H9 (cell line): ENCODE results near the gene LRRC58. TPM values are rescaled to one million over a fixed set of nuclear protein-coding genes. Genes with fewer than 3 reads are reported as not detected.

ENCODE experiments used
- DNase-seq: peaks from one replicate; pipeline ENCODE4 v3.0.0-alpha.2; 2017
- H2AFZ ChIP-seq: one replicate; pipeline ENCODE4 v1.6.1; 2013; ENCODE audit warnings: mild to moderate bottlenecking, low read length, control low read depth, moderate library complexity
- H2AK5ac ChIP-seq: 2 replicates; pipeline ENCODE4 v1.6.1; 2013; ENCODE audit warnings: low read length, control low read depth, mixed read lengths; ENCODE audit not compliant: insufficient read length
- H2BK120ac ChIP-seq: one replicate; pipeline ENCODE4 v1.6.1; 2013; ENCODE audit warnings: low read depth, mild to moderate bottlenecking, low read length, control low read depth, inconsistent platforms; ENCODE audit not compliant: poor library complexity, severe bottlenecking
- H2BK12ac ChIP-seq: 2 replicates; pipeline ENCODE4 v1.6.1; 2013; ENCODE audit warnings: low read length, control low read depth, mixed read lengths, low read depth; ENCODE audit not compliant: insufficient read length
- H2BK15ac ChIP-seq: 2 replicates; pipeline ENCODE4 v1.6.1; 2013; ENCODE audit warnings: low read depth, low read length, control low read depth
- H2BK20ac ChIP-seq: one replicate; pipeline ENCODE4 v1.6.1; 2013; ENCODE audit warnings: low read depth, mild to moderate bottlenecking, low read length, control low read depth, inconsistent platforms; ENCODE audit not compliant: poor library complexity, severe bottlenecking
- H2BK5ac ChIP-seq: 2 replicates; pipeline ENCODE4 v1.6.1; 2013; ENCODE audit warnings: low read length, control low read depth, mixed read lengths; ENCODE audit not compliant: insufficient read length
- H3K14ac ChIP-seq: 2 replicates; pipeline ENCODE4 v1.6.1; 2013; ENCODE audit warnings: low read length, control low read depth; ENCODE audit not compliant: insufficient read depth
- H3K18ac ChIP-seq: 2 replicates; pipeline ENCODE4 v1.6.1; 2013; ENCODE audit warnings: low read depth, mild to moderate bottlenecking, mixed read lengths, low read length, control low read depth; ENCODE audit not compliant: insufficient read length
- H3K23ac ChIP-seq: 2 replicates; pipeline ENCODE4 v1.6.1; 2013; ENCODE audit warnings: low read length, control low read depth, mixed read lengths, low read depth; ENCODE audit not compliant: insufficient read length
- H3K23me2 ChIP-seq: 2 replicates; pipeline ENCODE4 v1.6.1; 2013; ENCODE audit warnings: low read depth, mild to moderate bottlenecking, mixed read lengths, low read length, control low read depth; ENCODE audit not compliant: insufficient read length, poor library complexity, severe bottlenecking
- H3K27ac ChIP-seq: 2 replicates; pipeline ENCODE4 v1.5.1; 2013; ENCODE audit warnings: low read length, control low read depth, mixed read lengths, low read depth; ENCODE audit not compliant: insufficient read length
- H3K27me3 ChIP-seq: 2 replicates; pipeline ENCODE4 v1.6.1; 2013; ENCODE audit warnings: low read length, control low read depth, inconsistent platforms; ENCODE audit not compliant: insufficient read depth
- H3K4ac ChIP-seq: 2 replicates; pipeline ENCODE4 v1.6.1; 2013; ENCODE audit warnings: low read depth, mild to moderate bottlenecking, control low read depth, inconsistent platforms, low read length, moderate library complexity
- H3K4me1 ChIP-seq: 2 replicates; pipeline ENCODE4 v1.6.1; 2013; ENCODE audit warnings: low read length, control low read depth, inconsistent platforms; ENCODE audit not compliant: insufficient read depth
- H3K4me2 ChIP-seq: 2 replicates; pipeline ENCODE4 v1.6.1; 2013; ENCODE audit warnings: low read length, control low read depth, mixed read lengths; ENCODE audit not compliant: insufficient read length, insufficient read depth
- H3K56ac ChIP-seq: 2 replicates; pipeline ENCODE4 v1.6.1; 2013; ENCODE audit warnings: low read depth, mild to moderate bottlenecking, mixed read lengths, low read length, control low read depth; ENCODE audit not compliant: insufficient read length
- H3K79me1 ChIP-seq: 2 replicates; pipeline ENCODE4 v1.6.1; 2013; ENCODE audit warnings: low read depth, mild to moderate bottlenecking, moderate library complexity, low read length, control low read depth, inconsistent platforms; ENCODE audit not compliant: insufficient read depth, poor library complexity, severe bottlenecking
- H3K79me2 ChIP-seq: 2 replicates; pipeline ENCODE4 v1.6.1; 2013; ENCODE audit warnings: low read length, control low read depth, inconsistent platforms; ENCODE audit not compliant: insufficient read depth
- H3K9ac ChIP-seq: 2 replicates; pipeline ENCODE4 v1.6.1; 2013; ENCODE audit warnings: low read length, control low read depth, mixed read lengths; ENCODE audit not compliant: insufficient read length; ENCODE audit errors: extremely low read depth
- H3K9me3 ChIP-seq: one replicate; pipeline ENCODE4 v1.6.1; 2013; ENCODE audit warnings: low read depth, low read length, inconsistent platforms; ENCODE audit not compliant: control insufficient read depth
- H3T11ph ChIP-seq: one replicate; pipeline ENCODE4 v1.6.1; 2013; ENCODE audit warnings: mild to moderate bottlenecking, low read length, control low read depth, inconsistent platforms
- H4K20me1 ChIP-seq: one replicate; pipeline ENCODE4 v1.6.1; 2013; ENCODE audit not compliant: control insufficient read depth, insufficient read length, insufficient read depth
- H4K5ac ChIP-seq: 2 replicates; pipeline ENCODE4 v1.6.1; 2013; ENCODE audit warnings: low read depth, mild to moderate bottlenecking, mixed read lengths, low read length, control low read depth; ENCODE audit not compliant: insufficient read length
- H4K8ac ChIP-seq: replicated peaks from 2 replicates; pipeline ENCODE4 v1.6.1; 2013; ENCODE audit warnings: low read length, control low read depth, mixed read lengths, low read depth; ENCODE audit not compliant: insufficient read length
- H4K91ac ChIP-seq: 2 replicates; pipeline ENCODE4 v1.6.1; 2013; ENCODE audit warnings: low read depth, mild to moderate bottlenecking, moderate library complexity, mixed read lengths, low read length, control low read depth; ENCODE audit not compliant: insufficient read length
- H3K27ac Mint-ChIP-seq, 3 experiments: 2 replicates in 2 of 3; 3 replicates in 1 of 3; pipeline ENCODE4 v1.8.0; 2020 to 2021; ENCODE audit warnings: mixed read lengths in 3 of 3, mild to moderate bottlenecking in 1 of 3, moderate library complexity in 1 of 3
- H3K27me3 Mint-ChIP-seq: 2 replicates; pipeline ENCODE4 v1.8.0; 2021; ENCODE audit warnings: low read depth, mild to moderate bottlenecking, moderate library complexity, mixed read lengths
- H3K36me3 Mint-ChIP-seq, 3 experiments: 2 replicates in 2 of 3; 3 replicates in 1 of 3; pipeline ENCODE4 v1.8.0; 2020 to 2021; ENCODE audit warnings: low read depth in 3 of 3, mixed read lengths in 3 of 3; ENCODE audit not compliant: insufficient read depth in 1 of 3
- H3K4me1 Mint-ChIP-seq, 2 experiments: 2 replicates each; pipeline ENCODE4 v1.8.0; 2020; ENCODE audit warnings: mixed read lengths in 2 of 2
- H3K4me3 Mint-ChIP-seq, 2 experiments: 2 replicates in 1 of 2; 3 replicates in 1 of 2; pipeline ENCODE4 v1.8.0; 2020 to 2021; ENCODE audit warnings: mild to moderate bottlenecking in 2 of 2, mixed read lengths in 2 of 2, moderate library complexity in 1 of 2
- H3K9me3 Mint-ChIP-seq, 2 experiments: 2 replicates in 1 of 2; 3 replicates in 1 of 2; pipeline ENCODE4 v1.8.0; 2020; ENCODE audit warnings: mild to moderate bottlenecking in 2 of 2, mixed read lengths in 2 of 2, moderate library complexity in 1 of 2
- WGBS: extraction: QIAGEN DNeasy Blood & Tissue Kit; methylation state at CpG from one replicate; pipeline ENCODE4 v1.1.7; 2013; ENCODE audit warnings: missing lambda C conversion rate, low lambda C conversion rate, mixed read lengths; ENCODE audit not compliant: insufficient read length; ENCODE audit errors: extremely low coverage; 5-methylcytosine and 5-hydroxymethylcytosine counted together
- total RNA-seq: library from RNA; stranded (reverse); gene quantifications from 2 replicates; pipeline ENCODE4 v1.2.1, GENCODE V29; 2021
- TF ChIP-seq, protein P1 (sequence below): fragments of 200-600 bp; sonication (generic); conservative IDR thresholded peaks from 3 replicates; pipeline ENCODE4 v1.8.0; 2021; ENCODE audit warnings: antibody characterized with exemption, mild to moderate bottlenecking

The LRRC58 gene
- total RNA-seq, 1 experiment from 2014 or later, result 18.2 TPM

DNA sequence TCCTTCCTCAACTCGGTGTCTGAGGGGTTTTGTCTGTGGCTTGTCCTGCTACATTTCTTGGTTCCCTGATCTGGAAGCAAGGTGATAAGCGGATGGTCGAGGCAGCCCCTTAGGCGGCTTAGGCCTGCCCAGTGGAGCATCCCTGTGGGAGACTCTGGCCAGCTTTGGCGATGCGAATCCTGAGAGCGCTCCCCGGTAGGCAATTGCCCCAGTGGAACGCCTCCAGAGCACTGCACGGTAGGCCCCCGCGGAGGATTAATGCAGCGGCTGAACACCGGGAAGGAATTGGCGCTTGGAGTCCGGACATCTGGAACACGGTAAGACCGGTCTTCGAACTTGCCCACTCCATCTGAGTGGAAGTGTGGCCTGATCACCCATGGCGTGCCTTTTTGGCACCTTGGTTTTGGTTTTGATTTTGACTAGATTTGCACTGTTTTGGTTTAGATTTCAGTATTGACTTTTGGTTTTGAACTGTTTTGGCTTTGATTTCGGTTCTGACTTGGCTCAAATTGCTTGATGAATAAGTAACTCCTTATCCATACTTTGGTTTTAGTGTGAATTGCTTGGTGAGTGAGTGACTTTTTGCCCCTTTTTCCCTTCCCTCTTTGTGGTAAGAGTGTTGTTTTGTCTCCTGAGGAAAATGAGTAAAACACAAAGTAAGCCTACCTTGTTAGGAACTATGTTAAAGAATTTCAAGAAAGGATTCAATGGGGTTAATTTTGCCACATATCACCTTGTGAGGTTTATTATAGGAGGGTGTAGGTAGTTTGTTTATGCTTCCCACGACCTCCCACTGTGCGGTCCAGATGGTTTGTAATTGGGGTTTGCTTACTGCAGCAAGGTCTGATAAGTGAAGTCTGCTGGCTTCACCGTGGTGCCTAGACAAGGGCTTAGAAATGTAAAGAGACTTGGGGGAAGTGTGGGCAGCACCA is 37.0 kb downstream of the LRRC58 start:
- Mint-ChIP-seq H3K4me3 (no peak overlapping the region), H3K27ac (no peak overlapping the region)
- no peak for DNase-seq

More for the DNA sequence above, 37.0 kb downstream of the LRRC58 start:
- H4K91ac ChIP-seq, result no peak overlapping the region
- H4K5ac ChIP-seq, result no peak overlapping the region
- no peaks in the 10 kb centered on the region for H3K9me3 ChIP-seq
- H2BK15ac ChIP-seq, result no peak overlapping the region
- H3K4me2 ChIP-seq, result no peak overlapping the region
- H2AFZ ChIP-seq, result no peak overlapping the region
- no peak overlapping the region for H3K56ac ChIP-seq
- no peaks in the 10 kb centered on the region for H3K27me3 ChIP-seq
- no peak overlapping the region for H3K23ac ChIP-seq
- H3K23me2 ChIP-seq, result no peaks in the 10 kb centered on the region
- H3K4ac ChIP-seq, result no peak overlapping the region
- H3K14ac ChIP-seq, result no peak overlapping the region
- peaks cover 7 to 14% (median 13%) of the 10 kb centered on the region in 3 experiments; a peak in 5 of 7 replicates for H3K36me3 Mint-ChIP-seq
- H2AK5ac ChIP-seq, result no peak overlapping the region
- TF ChIP-seq, protein P1, sequence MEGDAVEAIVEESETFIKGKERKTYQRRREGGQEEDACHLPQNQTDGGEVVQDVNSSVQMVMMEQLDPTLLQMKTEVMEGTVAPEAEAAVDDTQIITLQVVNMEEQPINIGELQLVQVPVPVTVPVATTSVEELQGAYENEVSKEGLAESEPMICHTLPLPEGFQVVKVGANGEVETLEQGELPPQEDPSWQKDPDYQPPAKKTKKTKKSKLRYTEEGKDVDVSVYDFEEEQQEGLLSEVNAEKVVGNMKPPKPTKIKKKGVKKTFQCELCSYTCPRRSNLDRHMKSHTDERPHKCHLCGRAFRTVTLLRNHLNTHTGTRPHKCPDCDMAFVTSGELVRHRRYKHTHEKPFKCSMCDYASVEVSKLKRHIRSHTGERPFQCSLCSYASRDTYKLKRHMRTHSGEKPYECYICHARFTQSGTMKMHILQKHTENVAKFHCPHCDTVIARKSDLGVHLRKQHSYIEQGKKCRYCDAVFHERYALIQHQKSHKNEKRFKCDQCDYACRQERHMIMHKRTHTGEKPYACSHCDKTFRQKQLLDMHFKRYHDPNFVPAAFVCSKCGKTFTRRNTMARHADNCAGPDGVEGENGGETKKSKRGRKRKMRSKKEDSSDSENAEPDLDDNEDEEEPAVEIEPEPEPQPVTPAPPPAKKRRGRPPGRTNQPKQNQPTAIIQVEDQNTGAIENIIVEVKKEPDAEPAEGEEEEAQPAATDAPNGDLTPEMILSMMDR, result no peak
- H4K8ac ChIP-seq, result no peak overlapping the region
- H3K9ac ChIP-seq, result no peak overlapping the region
- peaks cover 17 to 22% of the 10 kb centered on the region in 2 experiments for H3K9me3 Mint-ChIP-seq
- no peak overlapping the region for H3K18ac ChIP-seq
- whole genome bisulfite sequencing, result no CpG with 5 or more reads among the region's 24 CpGs
- no peaks in the 10 kb centered on the region for H4K20me1 ChIP-seq
- no peaks in the 10 kb centered on the region for H3K4me1 ChIP-seq
- H2BK20ac ChIP-seq, result no peak overlapping the region
- H3K79me2 ChIP-seq, result no peaks in the 10 kb centered on the region
- 0 out of 4 replicates have a peak, but pooled peaks cover 3% of the 10 kb centered on the region in 2 experiments for H3K4me1 Mint-ChIP-seq
- no peak overlapping the region for H2BK12ac ChIP-seq
- no peak overlapping the region for H3T11ph ChIP-seq
- H3K27ac ChIP-seq, result no peak overlapping the region
- H3K79me1 ChIP-seq, result no peaks in the 10 kb centered on the region
- no peak overlapping the region for H2BK120ac ChIP-seq
- no peak overlapping the region for H2BK5ac ChIP-seq
- H3K27me3 Mint-ChIP-seq, result peaks cover 5% of the 10 kb centered on the region
